ENCODE results near the gene LMOD3. TPM values are rescaled to one million over a fixed set of nuclear protein-coding genes. Genes with fewer than 3 reads are reported as not detected.

LMOD3 gene
- total RNA-seq, 1 donor from 2014 or later, result 154 TPM

DNA sequence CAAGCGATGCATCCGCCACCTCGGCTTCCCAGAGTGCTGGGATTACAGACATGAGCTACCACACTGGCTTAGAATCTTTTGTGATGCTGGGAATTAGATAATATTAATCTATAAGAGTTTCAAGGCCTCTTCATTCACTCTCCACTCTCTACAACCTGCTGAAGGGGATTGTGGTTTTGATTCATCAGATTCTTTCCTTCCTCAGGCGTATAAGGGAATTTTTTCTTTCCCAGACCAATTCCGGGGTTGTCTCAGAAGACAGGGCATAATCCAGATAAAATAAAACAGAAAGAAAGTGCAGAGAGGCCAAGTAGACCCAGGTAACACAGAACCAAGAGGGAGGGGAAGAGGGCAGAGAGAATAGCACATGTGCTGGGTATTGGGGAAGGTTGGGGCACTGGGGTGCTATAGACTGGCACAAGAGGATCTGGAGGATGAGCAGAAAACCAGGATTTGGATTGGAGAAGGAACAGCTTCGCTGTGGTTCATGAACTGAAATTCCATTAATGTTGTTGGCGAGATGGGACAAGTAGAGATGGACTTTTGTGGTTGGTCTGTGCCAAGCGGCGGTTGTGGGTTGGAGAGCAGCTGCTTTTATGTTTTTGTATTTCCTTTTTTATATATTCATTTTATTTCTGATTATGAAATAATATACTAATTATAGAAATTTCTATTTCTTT, 24.8 kb downstream of the LMOD3 start:
- Histone ChIP-seq H3K9me3 (replicated peaks) (no peaks in the 10 kb centered on the region), H3K27me3 (ENCODE audit: low read depth) (no peaks in the 10 kb centered on the region), H3K4me1 (peaks cover 97% of the 10 kb centered on the region), H3K36me3 (peaks cover 18% of the 10 kb centered on the region), H3K27ac (replicated peaks) (peak overlapping the region; percentile 80), H3K4me3 (no peak overlapping the region)
- intact Hi-C loops (cut with micrococcal nuclease), result no loop called here
- no peak for DNase-seq
- TF ChIP-seq CTCF (IDR thresholded peaks at IDR 0.05; ENCODE audit: borderline replicate concordance), result no peak

DNA sequence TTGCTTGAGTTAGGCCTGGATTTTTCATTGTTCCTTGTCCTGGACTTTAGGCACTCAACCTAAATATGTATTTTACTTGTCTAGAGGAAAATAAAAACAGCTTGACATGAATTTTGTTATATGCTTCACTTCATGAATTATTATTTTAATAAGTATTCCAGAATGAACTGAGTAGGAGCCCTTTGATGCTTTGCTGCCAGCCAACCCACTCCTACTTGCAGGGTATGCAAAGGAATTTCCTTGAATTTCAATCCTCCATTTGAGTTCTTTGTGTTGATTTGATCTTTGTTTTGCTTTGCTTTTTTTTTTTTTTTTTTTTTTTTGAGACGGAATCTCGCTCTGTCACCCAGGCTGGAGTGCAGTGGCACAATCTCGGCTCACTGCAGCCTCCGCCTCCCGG, 26.1 kb downstream of the LMOD3 start:
- H3K4me1 ChIP-seq, result peaks cover 97% of the 10 kb centered on the region
- TF ChIP-seq CTCF (IDR thresholded peaks at IDR 0.05; ENCODE audit: borderline replicate concordance), result no peak
- peaks cover 6% of the 10 kb centered on the region for H3K36me3 ChIP-seq
- no peak overlapping the region for H3K4me3 ChIP-seq
- H3K27me3 ChIP-seq (ENCODE audit: low read depth), result no peaks in the 10 kb centered on the region
- H3K27ac ChIP-seq (replicated peaks), result peak overlapping the region; percentile 80
- no peak for DNase-seq
- intact Hi-C loops (cut with micrococcal nuclease), result no loop called here
- H3K9me3 ChIP-seq (replicated peaks), result no peaks in the 10 kb centered on the region

DNA sequence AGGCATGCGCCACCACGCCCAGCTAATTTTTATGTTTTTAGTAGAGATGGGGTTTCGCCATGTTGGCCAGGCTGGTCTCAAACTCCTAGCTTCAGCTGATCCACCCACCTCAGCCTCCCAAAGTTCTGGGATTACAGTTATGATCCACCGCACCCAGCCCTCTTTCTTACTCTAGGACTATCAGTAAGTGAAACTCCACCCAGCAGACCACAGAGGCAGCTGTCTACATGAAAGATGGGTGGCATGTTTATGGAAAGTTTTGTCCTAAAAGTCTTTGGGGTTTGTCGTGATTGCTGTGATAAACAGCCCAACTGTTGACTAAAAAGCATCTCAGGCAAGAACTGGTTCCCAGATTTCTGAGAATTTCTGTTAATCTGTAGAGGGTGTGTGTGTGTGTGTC, 26.8 kb downstream of the LMOD3 start:
- Histone ChIP-seq H3K27me3 (ENCODE audit: low read depth) (no peaks in the 10 kb centered on the region), H3K9me3 (replicated peaks) (no peaks in the 10 kb centered on the region), H3K27ac (replicated peaks) (peak overlapping the region; percentile 80), H3K4me3 (no peak overlapping the region), H3K4me1 (peaks cover 97% of the 10 kb centered on the region), H3K36me3 (peaks cover 13% of the 10 kb centered on the region)
- intact Hi-C loops (cut with micrococcal nuclease), result no loop called here
- DNase-seq, result no peak
- TF ChIP-seq CTCF (IDR thresholded peaks at IDR 0.05; ENCODE audit: borderline replicate concordance), result no peak

DNA sequence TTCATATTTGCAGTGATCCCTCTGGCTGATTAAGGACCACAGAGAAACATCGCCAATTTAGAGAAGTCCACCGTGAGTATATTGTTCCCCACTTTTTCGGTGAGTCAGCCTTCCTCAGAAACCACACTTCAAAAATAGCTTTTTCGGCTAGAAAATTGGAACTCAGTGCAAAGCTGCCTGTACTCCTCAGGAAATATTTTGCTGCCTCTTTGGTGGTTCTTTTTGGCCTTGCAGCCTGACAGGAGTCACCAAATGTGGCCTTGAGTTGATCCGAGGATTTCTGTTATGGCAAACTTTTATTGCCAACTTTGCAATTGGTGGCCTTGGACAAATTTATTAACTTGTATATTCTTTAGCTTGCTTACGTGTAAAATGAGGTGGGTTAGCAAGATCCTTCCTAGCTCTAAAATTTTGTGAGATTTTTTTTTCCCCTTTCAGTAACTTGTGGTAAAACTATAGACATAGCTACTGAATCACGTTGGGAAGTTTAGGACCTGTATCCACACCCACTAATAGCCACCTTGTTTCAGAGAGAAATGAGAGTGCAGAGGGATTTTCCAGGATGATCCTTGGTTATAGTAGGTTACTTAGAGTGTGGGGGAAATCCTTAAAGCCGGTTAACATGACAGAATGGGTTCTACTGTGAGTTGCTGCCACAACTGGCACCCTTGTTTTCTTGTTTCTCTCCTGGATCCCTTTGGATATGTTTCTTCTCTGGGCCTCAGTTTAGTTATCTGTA, 27.8 kb downstream of the LMOD3 start:
- peaks cover 14% of the 10 kb centered on the region for H3K36me3 ChIP-seq
- intact Hi-C loops (cut with micrococcal nuclease), result no loop called here
- peak overlapping the region; percentile 24 for H3K4me3 ChIP-seq
- DNase-seq, result no peak
- H3K27me3 ChIP-seq (ENCODE audit: low read depth), result no peaks in the 10 kb centered on the region
- no peak for TF ChIP-seq CTCF (IDR thresholded peaks at IDR 0.05; ENCODE audit: borderline replicate concordance)
- peak overlapping the region; percentile 80 for H3K27ac ChIP-seq (replicated peaks)
- H3K9me3 ChIP-seq (replicated peaks), result no peaks in the 10 kb centered on the region
- H3K4me1 ChIP-seq, result peaks cover 97% of the 10 kb centered on the region

GRCh38 chr3:69092030-69092516, 30.3 kb downstream of the LMOD3 start:
- intact Hi-C loops (cut with micrococcal nuclease), result no loop called here
- Histone ChIP-seq H3K9me3 (replicated peaks) (no peaks in the 10 kb centered on the region), H3K4me1 (peaks cover 100% of the 10 kb centered on the region), H3K36me3 (peaks cover 14% of the 10 kb centered on the region), H3K27me3 (ENCODE audit: low read depth) (no peaks in the 10 kb centered on the region), H3K27ac (replicated peaks) (peak overlapping the region; percentile 80), H3K4me3 (peak overlapping the region; percentile 12)
- DNase-seq, result no peak
- TF ChIP-seq CTCF (IDR thresholded peaks at IDR 0.05; ENCODE audit: borderline replicate concordance), result no peak

Measured in left ventricle myocardium inferior (tissue), 1 donor.